Stimulated activated CD8-positive, alpha-beta memory T cell treated with anti-CD3 and anti-CD28 coated beads, Interleukin-4, amount 100 ng/mL, for 48 hours (primary cell): ENCODE results near the gene TLE1.

Source experiments
- DNase-seq: peaks from one replicate; pipeline ENCODE4 v3.0.0-alpha.2; 2020

TLE1 gene

GRCh38 chr9:81570083-81570482 is 119.3 kb downstream of the TLE1 start:
- DNase-seq, result no peak

DNA sequence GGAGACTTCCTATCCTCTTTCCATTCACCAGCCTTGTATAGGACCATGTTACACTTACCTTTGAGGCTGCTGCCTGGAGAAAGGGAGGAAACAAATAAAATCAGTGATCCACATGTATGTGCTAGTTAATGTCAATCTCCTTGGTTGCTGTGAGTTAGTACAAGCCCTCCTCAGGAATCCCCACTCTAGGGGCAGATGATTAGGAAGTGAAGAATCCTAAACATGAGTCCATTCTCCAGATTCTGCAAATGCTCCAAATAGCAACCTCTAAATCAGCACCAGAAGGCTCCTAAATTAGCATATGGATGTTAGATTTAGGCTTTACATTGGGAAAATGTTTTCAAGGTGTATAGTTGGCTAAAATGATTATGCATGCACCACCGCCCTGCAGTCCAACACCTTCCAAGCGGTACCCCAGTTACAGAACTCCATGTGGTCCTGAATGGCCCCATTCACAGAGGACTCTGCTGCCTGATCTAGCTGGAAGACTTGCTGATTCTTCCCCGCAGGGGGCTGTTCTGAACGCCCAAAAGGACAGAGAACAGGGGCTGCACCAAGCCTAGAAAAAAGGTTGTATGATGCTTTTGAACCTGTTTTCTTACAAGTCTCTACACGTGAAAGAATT is 123.2 kb downstream of the TLE1 start:
- DNase-seq, result no peak

DNA sequence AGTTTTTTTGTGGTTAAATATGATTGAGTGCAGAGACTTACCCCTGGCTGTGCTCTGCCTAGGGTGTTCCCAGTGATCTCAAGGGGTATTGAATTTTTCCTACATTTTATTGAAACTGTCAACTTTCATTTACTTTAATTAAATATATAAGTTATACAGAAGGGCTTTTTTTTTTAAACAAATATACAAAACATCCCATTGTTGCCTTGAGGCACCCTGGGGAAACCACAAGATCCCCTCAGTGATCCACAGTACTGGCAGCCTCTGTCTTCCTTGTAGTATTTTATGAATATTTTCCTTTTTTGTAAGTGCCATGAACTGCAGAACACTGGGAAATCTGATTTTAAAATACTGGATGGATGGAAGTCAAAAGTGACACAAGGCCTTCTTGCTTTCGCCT is 123.7 kb downstream of the TLE1 start:
- no peak for DNase-seq

DNA sequence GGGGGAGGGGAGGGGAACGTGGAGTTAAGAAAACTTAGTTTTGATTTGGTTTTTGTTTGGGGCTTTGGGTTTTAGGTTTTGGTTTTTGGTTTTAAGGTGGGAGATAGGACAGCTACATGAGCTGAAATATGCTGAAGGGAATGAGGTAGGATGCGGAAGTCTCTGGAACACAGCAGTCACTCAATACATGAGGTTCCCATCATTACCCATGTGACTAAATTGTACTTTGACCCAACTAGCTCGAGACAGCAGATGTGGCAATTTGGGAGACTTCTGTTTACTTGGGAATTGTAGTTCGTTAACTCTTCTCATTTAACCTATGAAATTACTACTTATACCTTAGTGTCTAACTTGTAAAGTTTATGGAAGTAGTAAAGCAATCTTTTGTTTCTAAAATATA is 124.2 kb downstream of the TLE1 start:
- DNase-seq, result no peak

DNA sequence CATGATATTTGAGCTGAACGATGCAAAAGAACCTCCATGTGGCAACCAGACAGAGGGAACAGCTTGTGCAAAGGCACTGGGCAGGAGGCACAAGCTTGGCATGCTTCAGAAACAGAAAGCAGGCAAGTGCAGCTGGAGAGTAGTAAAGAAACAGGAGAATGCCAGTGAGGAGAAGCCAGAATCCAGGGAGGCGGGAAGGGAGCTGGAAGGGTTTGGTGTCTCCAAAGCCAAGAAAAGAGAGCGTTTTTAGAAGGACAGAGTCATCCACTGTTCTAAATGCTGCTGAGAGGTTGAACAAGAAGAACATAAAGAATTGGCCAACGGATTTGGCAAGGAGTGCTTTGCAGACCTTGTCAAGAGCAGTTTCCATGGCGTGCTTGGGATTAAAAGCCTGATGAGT is 124.7 kb downstream of the TLE1 start:
- no peak for DNase-seq

- DNase-seq, result no peak
Observed at GRCh38 chr9:81563739-81564138, 125.6 kb downstream of the TLE1 start.

GRCh38 chr9:81563020-81563407 is 126.3 kb downstream of the TLE1 start:
- no peak for DNase-seq

DNA sequence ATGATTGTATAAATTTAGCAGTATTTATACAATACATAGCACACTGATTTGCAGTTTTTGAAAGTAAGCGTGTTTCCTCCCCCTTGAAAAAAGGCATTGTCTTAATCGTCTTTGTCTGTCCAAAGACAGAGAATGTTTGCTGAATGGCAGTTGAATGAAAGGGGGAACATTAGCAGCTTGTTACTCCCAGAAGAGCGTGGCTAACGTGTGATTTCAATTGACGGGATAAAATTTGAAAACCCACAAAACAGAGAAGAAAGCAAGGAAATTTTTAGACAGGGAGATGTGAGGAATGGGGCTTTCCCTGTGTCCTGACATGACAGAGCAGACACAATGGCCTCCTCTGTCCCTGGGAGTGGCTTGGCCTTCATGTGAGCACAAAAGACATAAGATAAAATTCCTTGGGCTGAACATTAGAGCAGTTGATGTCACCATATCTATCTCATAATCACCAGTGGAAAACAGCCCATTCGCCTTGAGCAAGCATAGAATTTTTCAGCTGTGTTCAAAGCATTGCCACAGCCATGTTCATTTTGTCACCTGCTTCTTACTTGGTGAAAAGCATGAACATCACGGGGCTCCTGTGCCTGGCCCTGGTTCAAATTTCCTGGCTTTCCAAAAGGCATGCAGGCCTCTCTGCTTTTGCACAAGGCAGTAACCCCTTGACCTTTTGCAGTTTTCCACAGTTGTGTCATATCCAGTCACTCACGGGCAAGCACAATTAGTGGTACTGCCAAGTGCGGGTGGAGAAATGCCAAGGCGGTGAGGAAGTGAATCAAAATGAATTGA is 126.9 kb downstream of the TLE1 start:
- DNase-seq, result no peak

DNA sequence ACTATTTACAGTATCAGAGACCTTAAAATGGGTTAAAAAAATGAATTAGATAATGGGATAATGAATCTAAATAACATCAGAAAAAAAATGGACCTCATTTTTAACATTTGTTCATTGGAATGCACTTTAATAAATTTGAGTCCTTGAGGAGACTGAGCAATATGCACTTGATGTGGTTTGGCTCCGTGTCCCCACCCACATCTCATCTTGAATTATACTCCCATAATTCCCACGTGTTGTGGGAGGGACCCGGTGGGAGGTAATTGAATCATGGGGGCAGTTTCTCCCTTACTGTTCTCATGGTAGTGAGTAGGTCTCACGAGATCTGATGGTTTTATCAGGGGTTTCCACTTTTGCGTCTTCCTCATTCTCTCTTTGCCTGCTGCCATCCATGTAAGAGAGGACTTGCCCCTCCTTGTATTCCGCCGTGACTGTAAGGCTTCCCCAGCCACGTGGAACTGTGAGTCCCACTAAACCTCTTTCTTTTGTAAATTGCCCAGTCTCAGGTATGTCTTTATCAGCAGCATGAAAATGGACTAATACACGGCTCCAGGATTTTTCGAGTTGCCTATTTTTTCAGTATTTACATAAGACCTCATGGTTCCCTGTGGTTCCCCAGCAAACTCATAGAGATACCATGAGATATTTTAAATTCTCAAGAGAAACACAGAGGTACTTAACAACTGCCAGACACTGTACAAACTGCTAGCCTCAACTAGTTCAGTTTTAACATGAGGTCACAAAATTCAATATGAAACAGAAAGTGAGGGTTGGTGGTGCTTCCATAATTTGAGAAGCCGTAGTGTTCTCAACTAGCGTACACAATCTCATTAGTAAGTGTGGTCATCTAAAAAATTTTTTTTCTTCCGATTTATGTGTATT is 128.3 kb downstream of the TLE1 start:
- no peak for DNase-seq

DNA sequence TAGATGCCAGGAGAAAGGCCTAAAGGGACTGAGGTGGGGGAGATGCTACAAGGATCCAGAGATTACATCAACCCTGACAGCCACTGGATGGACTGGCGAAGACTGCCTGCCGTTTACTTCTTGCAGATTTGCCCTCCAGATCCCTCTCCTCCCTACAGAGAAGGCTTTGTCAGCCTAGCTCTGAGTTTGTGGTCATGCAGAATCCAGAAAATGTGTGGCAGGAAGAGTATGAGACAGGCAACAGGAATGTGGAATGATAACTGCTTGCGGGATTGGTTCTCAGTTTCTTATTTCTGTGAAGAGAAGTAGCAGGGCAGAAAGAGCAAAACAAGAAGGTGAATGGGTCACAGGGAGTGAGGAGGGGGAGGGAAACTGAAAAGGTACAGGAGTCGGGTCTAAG is 129.6 kb downstream of the TLE1 start:
- DNase-seq, result no peak

DNA sequence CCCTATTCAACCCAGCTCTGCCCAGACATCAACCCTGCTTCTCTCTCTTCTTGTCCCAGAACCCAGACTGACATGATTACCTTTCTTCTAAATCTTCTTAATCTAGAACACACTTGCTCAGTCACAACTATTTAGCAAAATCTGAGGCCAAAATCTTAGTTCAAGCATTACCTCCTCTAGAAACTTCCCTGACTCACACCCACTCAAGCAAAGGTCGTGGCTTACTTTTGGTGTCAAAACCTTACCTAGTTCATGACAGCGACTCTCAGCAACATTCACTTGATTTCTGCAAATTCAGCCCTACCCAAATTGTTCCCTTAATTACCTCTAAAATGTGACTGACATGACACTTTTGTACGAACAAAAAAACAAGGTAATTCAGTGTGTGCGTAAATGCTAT is 130.2 kb downstream of the TLE1 start:
- no peak for DNase-seq

GRCh38 chr9:81558091-81558830 is 131.1 kb downstream of the TLE1 start:
- DNase-seq, result no peak

- DNase-seq, result no peak
Observed at GRCh38 chr9:81557452-81558090, 131.8 kb downstream of the TLE1 start.

DNA sequence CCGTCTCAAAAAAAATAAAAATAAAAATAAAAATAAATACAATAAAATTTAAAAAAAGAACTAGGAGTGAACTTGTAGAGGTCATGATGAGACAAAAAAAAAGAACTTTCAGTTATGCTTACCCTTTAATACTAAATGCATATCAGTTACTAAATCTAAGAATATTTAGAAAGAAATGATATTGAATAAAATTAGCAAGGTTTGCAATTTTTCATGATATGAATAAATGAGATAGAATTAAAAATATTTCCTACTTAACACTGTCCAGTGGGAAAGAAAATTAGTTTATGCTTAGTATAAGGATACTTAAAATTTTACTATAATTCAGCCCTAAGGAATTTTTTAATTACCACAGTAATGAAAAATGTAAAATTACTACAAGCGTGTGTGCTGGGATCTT is 132.4 kb downstream of the TLE1 start:
- DNase-seq, result no peak

- no peak for DNase-seq
Observed at GRCh38 chr9:81552581-81552991, 136.8 kb downstream of the TLE1 start.

DNA sequence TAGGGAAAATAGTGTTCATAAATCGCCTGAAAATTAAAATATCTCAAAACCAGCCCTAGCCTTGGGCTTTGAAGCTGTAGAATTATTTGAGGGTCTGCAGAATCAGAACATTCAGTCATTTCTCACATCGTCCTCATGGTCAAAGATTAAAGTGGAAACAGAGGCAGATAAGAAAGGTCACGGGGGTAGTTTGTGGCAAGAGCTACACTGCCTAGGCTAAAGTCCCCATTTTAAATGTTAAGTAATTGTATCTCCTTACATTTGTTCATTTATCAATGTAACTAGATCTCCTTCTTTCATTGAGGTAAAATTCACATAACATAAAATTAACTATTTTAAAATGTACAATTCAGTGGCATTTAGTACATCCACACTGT is 139.2 kb downstream of the TLE1 start:
- no peak for DNase-seq

DNA sequence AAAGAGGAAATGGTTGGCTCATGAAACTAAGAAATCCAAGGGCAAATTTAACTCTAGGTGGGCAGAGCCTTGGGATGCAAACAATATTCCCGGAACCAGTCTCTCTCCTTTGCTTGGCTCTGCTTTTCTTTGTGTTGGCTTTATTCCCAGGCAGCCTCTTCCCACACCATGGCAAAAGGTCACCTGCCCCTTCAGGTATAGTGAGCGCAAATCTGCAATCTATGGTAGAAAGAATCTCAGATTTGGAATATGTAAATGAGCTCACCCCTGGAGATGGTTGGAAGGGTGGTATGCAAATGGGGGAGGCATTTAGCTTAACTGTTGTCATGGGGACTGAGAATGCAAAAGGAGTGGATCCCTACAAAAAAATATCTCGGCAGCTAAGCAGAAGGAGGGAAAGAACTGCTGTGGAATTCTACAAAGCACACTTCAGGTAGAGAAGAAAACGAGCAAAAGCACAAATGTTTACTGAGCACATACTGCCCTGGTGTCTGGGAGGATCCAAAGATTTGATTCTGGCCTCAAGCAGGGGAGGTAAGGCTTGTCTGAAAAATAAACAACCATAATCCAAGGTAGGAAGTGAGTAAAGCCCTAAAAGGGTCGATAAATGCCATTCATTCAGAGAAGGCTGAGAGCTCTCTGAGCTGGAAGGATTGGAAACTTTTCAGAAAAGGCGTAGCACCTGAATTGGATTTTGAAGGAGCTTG is 139.7 kb downstream of the TLE1 start:
- DNase-seq, result no peak

DNA sequence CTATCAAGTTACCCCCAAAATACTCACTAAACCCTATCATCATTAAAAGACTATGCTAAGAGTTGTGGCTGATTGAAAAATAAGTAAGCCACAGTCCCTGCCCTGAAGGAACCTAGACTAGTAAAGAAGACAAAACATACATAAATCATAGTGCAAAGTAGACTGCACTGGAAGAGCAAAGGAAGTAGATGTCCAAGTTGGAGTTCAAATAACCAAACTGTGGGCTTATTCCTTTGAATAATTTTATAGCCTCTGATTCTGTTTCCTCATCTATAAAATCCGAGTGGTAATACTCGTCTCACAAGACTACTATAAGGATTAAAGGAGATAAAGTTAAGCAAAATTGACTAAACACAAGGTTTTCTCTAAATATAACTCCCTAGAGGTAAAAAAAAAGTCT is 140.4 kb downstream of the TLE1 start:
- no peak for DNase-seq

- DNase-seq, result no peak
Observed at GRCh38 chr9:81546489-81546888, 142.9 kb downstream of the TLE1 start.

- DNase-seq, result no peak
Observed at GRCh38 chr9:81543695-81544094, 145.7 kb downstream of the TLE1 start.

GRCh38 chr9:81542118-81542889 is 147.0 kb downstream of the TLE1 start:
- no peak for DNase-seq
